ENCODE measurements around the gene CNPY4.

DNA sequence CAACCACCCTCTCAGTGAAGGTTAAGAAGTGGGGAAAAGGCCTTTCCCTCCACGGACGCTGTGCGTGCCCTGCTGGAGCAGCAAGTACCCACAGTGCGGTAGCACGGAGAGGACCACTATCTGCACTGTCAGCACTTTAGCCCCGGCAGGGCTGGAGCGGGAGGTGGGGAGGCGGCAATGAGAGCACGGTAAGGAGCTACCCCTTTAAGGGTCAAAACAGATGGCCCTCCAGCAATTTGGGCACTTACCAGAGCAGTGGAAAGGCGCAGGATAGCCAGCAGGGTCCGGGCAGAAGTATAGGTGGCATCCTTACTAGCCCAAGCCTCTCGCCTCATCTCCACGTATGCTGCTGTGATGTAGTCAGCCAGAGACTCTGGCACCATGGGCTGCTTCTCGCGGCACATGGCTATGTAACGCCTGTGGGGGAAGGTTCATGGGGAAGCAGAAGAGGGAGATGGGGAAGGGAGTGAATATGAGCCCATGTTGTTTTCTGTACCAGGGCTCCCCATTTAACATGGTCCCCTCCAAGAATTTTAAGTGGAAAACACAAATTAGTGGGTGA lies 25.4 kb upstream of the CNPY4 start:
- TF ChIP-seq FOXM1 (IDR thresholded peaks at IDR 0.05; ENCODE audit: borderline replicate concordance) (no peak), ARNT (IDR thresholded peaks at IDR 0.05) (no peak), FOXK2 (IDR thresholded peaks at IDR 0.05) (no peak), SP1 (IDR thresholded peaks at IDR 0.05) (no peak), BHLHE40 (IDR thresholded peaks at IDR 0.05; ENCODE audit: borderline replicate concordance) (no peak), SUZ12 (IDR thresholded peaks at IDR 0.05) (no peak)
- TF ChIP-seq, protein P1, sequence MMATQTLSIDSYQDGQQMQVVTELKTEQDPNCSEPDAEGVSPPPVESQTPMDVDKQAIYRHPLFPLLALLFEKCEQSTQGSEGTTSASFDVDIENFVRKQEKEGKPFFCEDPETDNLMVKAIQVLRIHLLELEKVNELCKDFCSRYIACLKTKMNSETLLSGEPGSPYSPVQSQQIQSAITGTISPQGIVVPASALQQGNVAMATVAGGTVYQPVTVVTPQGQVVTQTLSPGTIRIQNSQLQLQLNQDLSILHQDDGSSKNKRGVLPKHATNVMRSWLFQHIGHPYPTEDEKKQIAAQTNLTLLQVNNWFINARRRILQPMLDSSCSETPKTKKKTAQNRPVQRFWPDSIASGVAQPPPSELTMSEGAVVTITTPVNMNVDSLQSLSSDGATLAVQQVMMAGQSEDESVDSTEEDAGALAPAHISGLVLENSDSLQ (IDR thresholded peaks at IDR 0.05), result no peak

Measured in HEK293T (cell line).